ENCODE results near the gene ANKRD44. TPM values are rescaled to one million over a fixed set of nuclear protein-coding genes. Genes with fewer than 3 reads are reported as not detected.

The ANKRD44 gene
- total RNA-seq, 1 donor from 2014 or later, result 3.4 TPM

- no peak overlapping the region for H3K4me3 Mint-ChIP-seq
- no peak overlapping the region for H3K27ac ChIP-seq
Measured at GRCh38 chr2:196955036-196955435, 355.5 kb downstream of the ANKRD44 start.

GRCh38 chr2:196954001-196954400 is 356.6 kb downstream of the ANKRD44 start:
- no peak overlapping the region for H3K4me3 Mint-ChIP-seq
- H3K4me2 ChIP-seq, result no peak overlapping the region
- peaks cover 22% of the 10 kb centered on the region for H3K4me1 Mint-ChIP-seq
- H3K27ac Mint-ChIP-seq, result no peak overlapping the region
- peaks cover 4% of the 10 kb centered on the region for H3K36me3 Mint-ChIP-seq
- peaks cover 56% of the 10 kb centered on the region for H3K4me1 ChIP-seq
- H3F3A ChIP-seq (ENCODE audit: low read depth), result peaks cover 39% of the 10 kb centered on the region
- no peaks in the 10 kb centered on the region for H3K79me2 ChIP-seq (ENCODE audit: low read depth)
- H4K20me1 ChIP-seq (ENCODE audit: low read depth), result no peaks in the 10 kb centered on the region
- H3K27me3 Mint-ChIP-seq (ENCODE audit: insufficient read depth, low read depth), result peaks cover 11% of the 10 kb centered on the region
- H2AFZ ChIP-seq (replicated peaks), result peak overlapping the region; percentile 15
- no peak overlapping the region for H3K27ac ChIP-seq
- no peak overlapping the region for H3K9ac ChIP-seq
- H3K9me3 ChIP-seq (ENCODE audit: low read depth), result no peaks in the 10 kb centered on the region
- H3K4me3 ChIP-seq, result no peak overlapping the region
- TF ChIP-seq CTCF (IDR thresholded peaks at IDR 0.05) (no peak), EZH2phosphoT487 (IDR thresholded peaks at IDR 0.05) (no peak), EZH2 (IDR thresholded peaks at IDR 0.05) (no peak)
- no peaks in the 10 kb centered on the region for H3K27me3 ChIP-seq
- H3K9me3 Mint-ChIP-seq, result peaks cover 6% of the 10 kb centered on the region
- DNase-seq (ENCODE audit: low spot score), result no peak
- no peaks in the 10 kb centered on the region for H3K36me3 ChIP-seq

More at GRCh38 chr2:196955036-196955435, 355.5 kb downstream of the ANKRD44 start:
- no peak for DNase-seq (ENCODE audit: low spot score)
- Mint-ChIP-seq H3K9me3 (peaks cover 10% of the 10 kb centered on the region), H3K27me3 (ENCODE audit: insufficient read depth, low read depth) (peaks cover 14% of the 10 kb centered on the region), H3K36me3 (peaks cover 4% of the 10 kb centered on the region), H3K4me1 (peaks cover 24% of the 10 kb centered on the region), H3K27ac (no peak overlapping the region)
- Histone ChIP-seq H3K36me3 (no peaks in the 10 kb centered on the region), H3K79me2 (ENCODE audit: low read depth) (no peaks in the 10 kb centered on the region), H2AFZ (replicated peaks) (no peak overlapping the region), H3K9ac (no peak overlapping the region), H3K27me3 (no peaks in the 10 kb centered on the region), H3F3A (ENCODE audit: low read depth) (peaks cover 43% of the 10 kb centered on the region), H3K4me3 (no peak overlapping the region), H3K4me1 (peaks cover 63% of the 10 kb centered on the region), H3K4me2 (no peak overlapping the region), H4K20me1 (ENCODE audit: low read depth) (no peaks in the 10 kb centered on the region), H3K9me3 (ENCODE audit: low read depth) (no peaks in the 10 kb centered on the region)
- TF ChIP-seq EZH2phosphoT487 (IDR thresholded peaks at IDR 0.05) (no peak), CTCF (IDR thresholded peaks at IDR 0.05) (no peak), EZH2 (IDR thresholded peaks at IDR 0.05) (no peak)

GRCh38 chr2:196952936-196953335 is 357.6 kb downstream of the ANKRD44 start:
- H3K4me1 Mint-ChIP-seq, result peaks cover 14% of the 10 kb centered on the region
- no peaks in the 10 kb centered on the region for H3K36me3 Mint-ChIP-seq
- H3K9me3 Mint-ChIP-seq, result peaks cover 3% of the 10 kb centered on the region
- H3K27me3 Mint-ChIP-seq (ENCODE audit: insufficient read depth, low read depth), result peaks cover 11% of the 10 kb centered on the region
- no peak overlapping the region for H3K27ac Mint-ChIP-seq
- H3K79me2 ChIP-seq (ENCODE audit: low read depth), result no peaks in the 10 kb centered on the region
- DNase-seq (ENCODE audit: low spot score), result no peak
- no peak overlapping the region for H3K4me3 Mint-ChIP-seq
- H2AFZ ChIP-seq (replicated peaks), result no peak overlapping the region
- H3K36me3 ChIP-seq, result no peaks in the 10 kb centered on the region
- peaks cover 28% of the 10 kb centered on the region for H3F3A ChIP-seq (ENCODE audit: low read depth)
- TF ChIP-seq CTCF (IDR thresholded peaks at IDR 0.05) (no peak), EZH2phosphoT487 (IDR thresholded peaks at IDR 0.05) (no peak), EZH2 (IDR thresholded peaks at IDR 0.05) (no peak)
- H3K9ac ChIP-seq, result no peak overlapping the region
- no peaks in the 10 kb centered on the region for H3K9me3 ChIP-seq (ENCODE audit: low read depth)
- no peaks in the 10 kb centered on the region for H3K27me3 ChIP-seq
- H3K27ac ChIP-seq, result no peak overlapping the region
- no peak overlapping the region for H3K4me3 ChIP-seq
- H4K20me1 ChIP-seq (ENCODE audit: low read depth), result no peaks in the 10 kb centered on the region
- peaks cover 46% of the 10 kb centered on the region for H3K4me1 ChIP-seq
- H3K4me2 ChIP-seq, result no peak overlapping the region
